Astrocyte (in vitro differentiated cells and primary cell): ENCODE data around the gene FTO.

Experiments
- EZH2 ChIP-seq: IDR thresholded peaks from 2 replicates; pipeline ENCODE4 v1.6.1; 2012; ENCODE audit warnings: mild to moderate bottlenecking, low read length, inconsistent platforms; ENCODE audit not compliant: insufficient read depth
- TF ChIP-seq, protein P1 (sequence below): IDR thresholded peaks from 2 replicates; pipeline ENCODE4 v1.5.1; 2011; ENCODE audit warnings: low read depth, mild to moderate bottlenecking, inconsistent platforms, low read length, moderate library complexity; ENCODE audit not compliant: insufficient read depth

DNA sequence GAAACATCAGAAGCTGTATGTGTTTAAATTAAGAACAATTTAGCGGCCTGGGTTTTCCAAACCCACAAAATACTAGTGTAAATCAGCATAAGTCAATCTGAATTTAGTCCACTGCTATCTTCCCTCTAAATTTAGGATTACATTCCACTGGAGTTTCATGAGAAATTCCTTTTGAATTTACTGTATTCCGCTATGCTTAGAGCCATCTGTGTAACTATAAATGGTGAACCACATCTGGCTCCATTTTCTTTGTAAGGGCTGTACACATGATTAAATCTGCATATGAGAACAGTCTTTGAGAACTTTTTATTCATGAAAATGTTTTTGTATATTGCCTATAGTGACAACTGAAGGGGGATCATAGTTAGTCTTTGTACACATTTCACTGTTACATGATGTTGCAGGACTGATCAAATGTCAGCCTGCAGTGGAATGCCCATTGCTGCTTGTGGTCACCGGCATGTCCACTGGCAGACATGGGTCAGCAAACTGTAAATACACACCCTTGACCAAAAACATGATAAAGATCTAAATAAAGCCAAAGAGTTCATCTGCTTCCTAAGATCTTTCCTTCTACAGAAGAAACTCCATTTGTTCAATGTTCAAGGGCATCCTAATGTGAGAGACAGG lies 37.1 kb upstream of the FTO start:
- no peak for TF ChIP-seq EZH2
- TF ChIP-seq, protein P1, sequence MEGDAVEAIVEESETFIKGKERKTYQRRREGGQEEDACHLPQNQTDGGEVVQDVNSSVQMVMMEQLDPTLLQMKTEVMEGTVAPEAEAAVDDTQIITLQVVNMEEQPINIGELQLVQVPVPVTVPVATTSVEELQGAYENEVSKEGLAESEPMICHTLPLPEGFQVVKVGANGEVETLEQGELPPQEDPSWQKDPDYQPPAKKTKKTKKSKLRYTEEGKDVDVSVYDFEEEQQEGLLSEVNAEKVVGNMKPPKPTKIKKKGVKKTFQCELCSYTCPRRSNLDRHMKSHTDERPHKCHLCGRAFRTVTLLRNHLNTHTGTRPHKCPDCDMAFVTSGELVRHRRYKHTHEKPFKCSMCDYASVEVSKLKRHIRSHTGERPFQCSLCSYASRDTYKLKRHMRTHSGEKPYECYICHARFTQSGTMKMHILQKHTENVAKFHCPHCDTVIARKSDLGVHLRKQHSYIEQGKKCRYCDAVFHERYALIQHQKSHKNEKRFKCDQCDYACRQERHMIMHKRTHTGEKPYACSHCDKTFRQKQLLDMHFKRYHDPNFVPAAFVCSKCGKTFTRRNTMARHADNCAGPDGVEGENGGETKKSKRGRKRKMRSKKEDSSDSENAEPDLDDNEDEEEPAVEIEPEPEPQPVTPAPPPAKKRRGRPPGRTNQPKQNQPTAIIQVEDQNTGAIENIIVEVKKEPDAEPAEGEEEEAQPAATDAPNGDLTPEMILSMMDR, result no peak
